Lung (tissue), 12 donors: ENCODE measurements around the gene C1QTNF3. TPM values are rescaled to one million over a fixed set of nuclear protein-coding genes. Genes with fewer than 3 reads are reported as not detected.

Source experiments
- ATAC-seq: fragments of 200-7000 bp; cut with Tn5 transposase; one replicate; pipeline ENCODE4 v1.9.1; 2020; ENCODE audit warnings: moderate number of reproducible peaks; ENCODE audit not compliant: insufficient read depth, low FRiP score
- DNase-seq, 3 donors: peaks; one replicate each; pipeline ENCODE4 v3.0.0-alpha.2; 2013 to 2017
- H3K27ac ChIP-seq, 2 donors: one replicate each; pipeline ENCODE4 v1.5.1; 2013; ENCODE audit warnings: mild to moderate bottlenecking in 2 of 2, moderate library complexity in 2 of 2, control low read depth in 1 of 2, inconsistent platforms in 1 of 2, low read depth in 1 of 2, low read length in 1 of 2
- H3K27me3 ChIP-seq, 3 donors: one replicate each; pipeline ENCODE4 v1.5.1; 2013; ENCODE audit warnings: low read length in 2 of 3; ENCODE audit not compliant: control insufficient read depth in 3 of 3, insufficient read depth in 3 of 3
- H3K36me3 ChIP-seq, 4 donors: one replicate each; pipeline ENCODE4 v1.5.1; 2013; ENCODE audit warnings: low read length in 4 of 4, mild to moderate bottlenecking in 1 of 4, moderate library complexity in 1 of 4; ENCODE audit not compliant: control insufficient read depth in 4 of 4, insufficient read depth in 4 of 4
- H3K4me1 ChIP-seq, 5 donors: one replicate each; pipeline ENCODE4 v1.5.1; 2013; ENCODE audit warnings: low read length in 5 of 5, mild to moderate bottlenecking in 2 of 5, moderate library complexity in 1 of 5; ENCODE audit not compliant: control insufficient read depth in 5 of 5, insufficient read depth in 5 of 5
- H3K4me3 ChIP-seq: one replicate; pipeline ENCODE4 v1.5.1; 2013; ENCODE audit warnings: mild to moderate bottlenecking, control low read depth, moderate library complexity
- H3K9ac ChIP-seq, 2 donors: one replicate each; pipeline ENCODE4 v1.5.1; 2013; ENCODE audit warnings: low read length in 2 of 2, control low read depth in 1 of 2; ENCODE audit not compliant: insufficient read depth in 1 of 2
- H3K9me3 ChIP-seq, 4 donors: one replicate each; pipeline ENCODE4 v1.5.1; 2013; ENCODE audit warnings: low read length in 3 of 4, mild to moderate bottlenecking in 1 of 4, moderate library complexity in 1 of 4; ENCODE audit not compliant: control insufficient read depth in 4 of 4, insufficient read depth in 3 of 4
- WGBS, 2 donors: extraction: QIAGEN DNeasy Blood & Tissue Kit; methylation state at CpG; one replicate each; pipeline ENCODE4 v1.1.7; 2013; 5-methylcytosine and 5-hydroxymethylcytosine counted together
- polyA plus RNA-seq, 2 donors: library from polyadenylated mRNA; stranded (reverse); fragments of 200-250 nt; gene quantifications; one replicate each; pipeline ENCODE4 v1.2.1, GENCODE V29; 2013
- total RNA-seq, 2 donors: library from RNA; depleted of rRNA in 1 of 2; stranded (reverse); fragments of >200 nt in 1 of 2; gene quantifications; one replicate each; pipeline ENCODE4 v1.2.1, GENCODE V29; 2014 to 2021
- TF ChIP-seq, protein P1 (sequence below): IDR thresholded peaks from 2 replicates; pipeline ENCODE4 v1.5.1; 2012; ENCODE audit warnings: mild to moderate bottlenecking; ENCODE audit errors: control extremely low read depth, extremely low read depth
- donor health status: control.
- donor health status: control.
- donor health status: Bipolar disorder and iron deficiency.
- donor health status: healthy.
- donor health status: DM: yes; HTN: yes; CAD: no.

The C1QTNF3 gene
- total and polyA plus RNA-seq, 4 donors = 0.92 to 20.3 (median 3.9) TPM

DNA sequence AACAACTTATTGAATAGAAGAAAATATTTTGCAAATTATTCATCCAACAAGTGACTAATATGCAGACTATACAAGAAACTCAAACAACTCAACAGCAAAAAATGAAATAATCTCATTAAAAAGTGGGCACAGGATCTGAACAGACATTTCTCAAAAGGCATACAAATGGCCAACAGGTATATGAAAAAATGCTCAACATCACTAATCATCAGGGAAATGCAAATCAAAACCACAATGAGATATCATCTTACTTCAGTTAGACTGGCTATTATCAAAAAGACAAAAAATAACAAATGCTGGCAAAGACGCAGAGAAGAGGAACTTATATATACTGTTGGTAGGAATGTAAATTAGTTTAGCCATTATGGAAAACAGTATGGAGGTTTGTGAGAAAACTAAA, 33.4 kb downstream of the C1QTNF3 start:
- 27 to 45% methylated on average over 1 of the region's 1 CpG for WGBS, 2 donors

DNA sequence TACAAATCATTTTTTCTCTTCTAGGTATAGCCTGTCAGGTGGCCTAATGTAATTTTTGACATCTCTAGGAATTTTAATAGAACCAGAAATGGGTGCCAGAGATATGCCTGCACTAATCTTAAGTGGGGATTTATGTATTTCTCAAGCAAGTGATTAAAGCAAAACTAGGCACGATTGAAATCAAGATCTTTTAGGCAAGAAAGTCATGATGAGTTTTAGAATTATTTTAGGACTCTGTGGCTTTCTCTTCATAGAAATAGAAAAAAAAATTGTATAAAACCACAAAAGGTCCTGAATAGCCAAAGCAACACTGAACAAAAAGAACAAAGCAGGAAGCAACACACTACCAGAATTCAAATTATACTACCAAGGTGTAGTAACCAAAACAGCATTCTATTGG, 34.2 kb downstream of the C1QTNF3 start:
- TF ChIP-seq, protein P1, sequence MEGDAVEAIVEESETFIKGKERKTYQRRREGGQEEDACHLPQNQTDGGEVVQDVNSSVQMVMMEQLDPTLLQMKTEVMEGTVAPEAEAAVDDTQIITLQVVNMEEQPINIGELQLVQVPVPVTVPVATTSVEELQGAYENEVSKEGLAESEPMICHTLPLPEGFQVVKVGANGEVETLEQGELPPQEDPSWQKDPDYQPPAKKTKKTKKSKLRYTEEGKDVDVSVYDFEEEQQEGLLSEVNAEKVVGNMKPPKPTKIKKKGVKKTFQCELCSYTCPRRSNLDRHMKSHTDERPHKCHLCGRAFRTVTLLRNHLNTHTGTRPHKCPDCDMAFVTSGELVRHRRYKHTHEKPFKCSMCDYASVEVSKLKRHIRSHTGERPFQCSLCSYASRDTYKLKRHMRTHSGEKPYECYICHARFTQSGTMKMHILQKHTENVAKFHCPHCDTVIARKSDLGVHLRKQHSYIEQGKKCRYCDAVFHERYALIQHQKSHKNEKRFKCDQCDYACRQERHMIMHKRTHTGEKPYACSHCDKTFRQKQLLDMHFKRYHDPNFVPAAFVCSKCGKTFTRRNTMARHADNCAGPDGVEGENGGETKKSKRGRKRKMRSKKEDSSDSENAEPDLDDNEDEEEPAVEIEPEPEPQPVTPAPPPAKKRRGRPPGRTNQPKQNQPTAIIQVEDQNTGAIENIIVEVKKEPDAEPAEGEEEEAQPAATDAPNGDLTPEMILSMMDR = no peak
- WGBS, 2 donors = 8% methylated on average over 1 of the region's 1 CpG
- Histone ChIP-seq H3K9me3 (no peaks in the 10 kb centered on the region), H3K27me3 (no peaks in the 10 kb centered on the region), H3K4me1 (peaks cover 0 to 42% (median 2%) of the 10 kb centered on the region in 5 donors), H3K36me3 (peaks cover 0 to 2% (median under 1%) of the 10 kb centered on the region in 4 donors), H3K9ac (peak overlapping the region; percentile 2 to 94), H3K27ac (peak overlapping the region in 1 of 2 donors; percentile 89), H3K4me3 (no peak overlapping the region)
- ATAC-seq = no peak
- peak in 1 of 3 donors; percentile 40 for DNase-seq

More for the DNA sequence above, 33.4 kb downstream of the C1QTNF3 start:
- Histone ChIP-seq H3K27ac (no peak overlapping the region), H3K9ac (no peak overlapping the region), H3K36me3 (peaks cover 0 to 2% (median 0%) of the 10 kb centered on the region in 4 donors), H3K27me3 (no peaks in the 10 kb centered on the region), H3K4me3 (no peak overlapping the region), H3K9me3 (no peaks in the 10 kb centered on the region), H3K4me1 (peaks cover 0 to 42% (median 2%) of the 10 kb centered on the region in 5 donors)
- TF ChIP-seq, protein P1 = no peak
- DNase-seq = no peak
- no peak for ATAC-seq

DNA sequence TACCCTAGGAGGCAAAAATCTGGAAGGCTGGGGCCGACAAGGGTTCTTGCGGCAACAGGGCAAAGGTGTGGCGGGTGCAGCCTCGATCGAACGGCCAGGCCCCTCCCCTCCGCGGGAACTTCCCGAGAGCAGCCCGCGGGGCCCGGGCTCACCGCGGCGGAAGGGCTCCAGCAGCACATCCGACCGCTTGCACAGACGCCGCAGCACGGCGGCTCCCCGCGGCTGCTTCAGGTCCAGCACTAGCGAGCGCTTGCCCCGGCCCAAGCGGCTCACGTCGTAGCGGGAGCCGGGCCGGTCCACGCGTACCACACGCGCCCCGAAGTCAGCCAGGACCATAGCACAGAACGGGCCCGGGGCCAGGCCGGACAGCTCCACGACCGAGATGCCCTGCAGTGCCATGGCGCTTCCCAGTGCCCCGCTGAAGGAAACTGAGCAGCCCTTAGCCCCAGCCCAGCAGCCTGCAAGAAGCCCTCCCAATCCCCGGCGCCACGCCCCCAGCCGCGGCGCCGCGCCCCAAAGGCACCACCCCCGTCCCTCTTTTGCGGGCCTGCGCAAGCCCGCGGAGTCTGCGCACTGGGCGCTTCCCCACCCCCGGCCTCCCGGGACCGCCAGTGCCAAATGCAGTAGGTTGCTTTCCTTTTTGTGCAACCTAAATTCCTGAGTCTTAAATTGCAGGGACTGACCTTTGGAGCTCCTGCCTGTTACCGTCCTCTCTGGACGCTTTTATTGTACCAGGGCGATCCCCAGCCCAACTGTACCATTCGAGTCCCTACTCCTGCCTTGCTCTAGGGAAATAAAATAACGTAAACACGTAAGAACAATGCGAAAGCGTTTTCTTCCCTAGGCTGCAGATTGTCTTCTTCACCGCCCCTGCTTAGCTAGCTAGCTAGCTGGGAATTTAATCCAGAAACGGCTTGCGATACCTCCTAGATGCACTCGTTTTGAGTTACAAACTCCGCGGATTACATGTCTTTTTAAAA, 35.1 kb downstream of the C1QTNF3 start, which contains the start of gene AMACR:
Gene AMACR, minus strand, starts transcription at position 430 of the 980 bp plus-strand sequence. Its CDS starts 31 bp downstream, at position 399.
- 0% methylated on average over 72 to 76 of the region's 76 CpGs for WGBS, 2 donors
- Histone ChIP-seq H3K9me3 (no peaks in the 10 kb centered on the region), H3K27ac (peak within 1 kb of the TSS; percentile 89 to 98), H3K36me3 (peaks cover 0 to 9% (median 6%) of the 10 kb centered on the region in 4 donors), H3K27me3 (no peaks in the 10 kb centered on the region), H3K4me1 (peaks cover 0 to 36% (median 2%) of the 10 kb centered on the region in 5 donors), H3K9ac (peak within 1 kb of the TSS; percentile 2 to 94), H3K4me3 (peak within 1 kb of the TSS; percentile 77)
- DNase-seq = peak; percentile 96 to 99 (median 98)
- peak; percentile 93 for ATAC-seq
- TF ChIP-seq, protein P1 = no peak
